MM.1S (cell line): ENCODE data around the gene ZSWIM4.

ENCODE experiments used
- DNase-seq: peaks from one replicate; pipeline ENCODE4 v3.0.0-alpha.2; 2015
- H2AFZ ChIP-seq: fragments of 300-600 bp; sonication (generic); 2 replicates; pipeline ENCODE4 v1.6.0; 2016; ENCODE audit warnings: antibody characterized with exemption, low read length
- H3F3A ChIP-seq: fragments of 300-600 bp; sonication (generic); 2 replicates; pipeline ENCODE4 v1.6.1; 2016; ENCODE audit warnings: mild to moderate bottlenecking, antibody characterized with exemption, low read length, moderate library complexity, mixed read lengths; ENCODE audit not compliant: insufficient read depth
- H3K27ac ChIP-seq: fragments of 300-600 bp; sonication (generic); 2 replicates; pipeline ENCODE4 v1.5.1; 2016; ENCODE audit warnings: mild to moderate bottlenecking, low read length
- H3K27me3 ChIP-seq: fragments of 300-600 bp; sonication (generic); replicated peaks from 2 replicates; pipeline ENCODE4 v1.6.0; 2016; ENCODE audit warnings: low read length; ENCODE audit not compliant: insufficient read depth
- H3K36me3 ChIP-seq: fragments of 300-600 bp; sonication (generic); replicated peaks from 2 replicates; pipeline ENCODE4 v1.6.1; 2016; ENCODE audit warnings: mild to moderate bottlenecking, low read length, mixed read lengths; ENCODE audit not compliant: insufficient read depth
- H3K4me1 ChIP-seq: fragments of 300-600 bp; sonication (generic); 2 replicates; pipeline ENCODE4 v1.6.1; 2016; ENCODE audit warnings: low read length, mixed read lengths
- H3K4me2 ChIP-seq: fragments of 300-600 bp; sonication (generic); 2 replicates; pipeline ENCODE4 v1.6.0; 2016; ENCODE audit warnings: low read depth, low read length
- H3K4me3 ChIP-seq: fragments of 300-600 bp; sonication (generic); 2 replicates; pipeline ENCODE4 v1.5.1; 2016; ENCODE audit warnings: low read length, mixed read lengths
- H3K79me2 ChIP-seq: fragments of 300-600 bp; sonication (generic); 2 replicates; pipeline ENCODE4 v1.6.1; 2016; ENCODE audit warnings: mixed run types, low read length, mixed read lengths
- H3K9ac ChIP-seq: fragments of 300-600 bp; sonication (generic); 2 replicates; pipeline ENCODE4 v1.6.1; 2016; ENCODE audit warnings: low read length, mixed read lengths
- H3K9me2 ChIP-seq: fragments of 300-600 bp; sonication (generic); replicated peaks from 2 replicates; pipeline ENCODE4 v1.6.1; 2016; ENCODE audit warnings: mild to moderate bottlenecking, low read length, mixed read lengths; ENCODE audit not compliant: insufficient read depth
- H3K9me3 ChIP-seq: fragments of 300-600 bp; sonication (generic); replicated peaks from 2 replicates; pipeline ENCODE4 v1.6.1; 2016; ENCODE audit warnings: mild to moderate bottlenecking, low read length, mixed read lengths; ENCODE audit not compliant: insufficient read depth
- H4K20me1 ChIP-seq: fragments of 300-600 bp; sonication (generic); 2 replicates; pipeline ENCODE4 v1.6.1; 2016; ENCODE audit warnings: mild to moderate bottlenecking, low read length, moderate library complexity, mixed read lengths; ENCODE audit not compliant: insufficient read depth
- EZH2 ChIP-seq: fragments of 300-600 bp; sonication (generic); optimal IDR thresholded peaks from 2 replicates; pipeline ENCODE3; 2017; ENCODE audit warnings: low read depth, mild to moderate bottlenecking, antibody characterized with exemption, low read length, mixed read lengths
- EZH2phosphoT487 ChIP-seq: fragments of 300-600 bp; sonication (generic); IDR thresholded peaks from 2 replicates; pipeline ENCODE4 v1.6.1; 2018; ENCODE audit warnings: antibody characterized with exemption, low read length
- TF ChIP-seq, protein P1 (sequence below): fragments of 300-600 bp; sonication (generic); IDR thresholded peaks from 2 replicates; pipeline ENCODE4 v1.5.1; 2016; ENCODE audit warnings: antibody characterized with exemption, low read length, mixed read lengths

Gene ZSWIM4

DNA sequence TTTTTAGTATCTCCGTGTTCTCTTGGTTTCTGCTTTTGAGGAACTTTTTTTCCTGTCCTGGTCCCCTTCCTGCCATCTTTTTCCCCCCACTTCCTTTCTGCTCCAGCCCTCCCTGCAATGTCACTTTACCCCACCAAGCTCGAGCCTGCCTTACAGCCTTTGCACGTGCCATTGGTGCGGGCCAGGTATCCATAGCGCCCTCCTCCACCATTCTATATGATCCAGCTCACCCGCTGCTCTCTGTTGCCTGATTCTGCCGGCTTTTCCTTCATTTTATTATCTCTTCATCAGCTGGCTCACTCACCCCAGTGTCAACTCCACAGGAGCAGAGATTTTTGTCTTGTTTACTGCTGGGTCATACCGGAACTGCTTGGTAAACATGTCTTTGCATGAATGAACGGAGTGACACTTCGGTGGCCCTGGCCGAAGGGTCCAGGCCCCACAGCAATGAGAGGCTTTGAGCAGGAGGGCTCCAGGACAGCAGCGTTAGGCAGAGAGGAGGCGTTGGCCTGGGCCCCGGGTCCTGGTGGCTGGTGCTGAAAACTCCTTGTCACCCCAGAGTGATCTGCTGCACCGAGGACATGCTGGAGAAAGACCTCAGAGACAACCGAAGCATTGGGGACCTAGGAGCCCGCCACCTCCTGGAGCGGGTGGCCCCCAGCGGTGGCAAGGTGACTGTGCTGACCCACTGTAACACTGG, 29.7 kb upstream of the ZSWIM4 start:
- Histone ChIP-seq H3K27me3 (no peaks in the 10 kb centered on the region), H2AFZ (no peak overlapping the region), H3K9me3 (no peaks in the 10 kb centered on the region), H3K27ac (no peak overlapping the region), H3K79me2 (peaks cover 11% of the 10 kb centered on the region), H3K9me2 (no peaks in the 10 kb centered on the region), H3K4me3 (peak overlapping the region; percentile 83), H3K36me3 (no peaks in the 10 kb centered on the region), H3F3A (no peaks in the 10 kb centered on the region), H3K4me2 (peak overlapping the region; percentile 83), H4K20me1 (no peaks in the 10 kb centered on the region), H3K9ac (no peak overlapping the region; the same call in 1 of the 2 replicates), H3K4me1 (0 out of 2 replicates have a peak, but pooled peaks cover 6% of the 10 kb centered on the region)
- no peak for TF ChIP-seq EZH2
- TF ChIP-seq, protein P1, sequence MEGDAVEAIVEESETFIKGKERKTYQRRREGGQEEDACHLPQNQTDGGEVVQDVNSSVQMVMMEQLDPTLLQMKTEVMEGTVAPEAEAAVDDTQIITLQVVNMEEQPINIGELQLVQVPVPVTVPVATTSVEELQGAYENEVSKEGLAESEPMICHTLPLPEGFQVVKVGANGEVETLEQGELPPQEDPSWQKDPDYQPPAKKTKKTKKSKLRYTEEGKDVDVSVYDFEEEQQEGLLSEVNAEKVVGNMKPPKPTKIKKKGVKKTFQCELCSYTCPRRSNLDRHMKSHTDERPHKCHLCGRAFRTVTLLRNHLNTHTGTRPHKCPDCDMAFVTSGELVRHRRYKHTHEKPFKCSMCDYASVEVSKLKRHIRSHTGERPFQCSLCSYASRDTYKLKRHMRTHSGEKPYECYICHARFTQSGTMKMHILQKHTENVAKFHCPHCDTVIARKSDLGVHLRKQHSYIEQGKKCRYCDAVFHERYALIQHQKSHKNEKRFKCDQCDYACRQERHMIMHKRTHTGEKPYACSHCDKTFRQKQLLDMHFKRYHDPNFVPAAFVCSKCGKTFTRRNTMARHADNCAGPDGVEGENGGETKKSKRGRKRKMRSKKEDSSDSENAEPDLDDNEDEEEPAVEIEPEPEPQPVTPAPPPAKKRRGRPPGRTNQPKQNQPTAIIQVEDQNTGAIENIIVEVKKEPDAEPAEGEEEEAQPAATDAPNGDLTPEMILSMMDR, result no peak
- TF ChIP-seq EZH2phosphoT487, result no peak
- no peak for DNase-seq

DNA sequence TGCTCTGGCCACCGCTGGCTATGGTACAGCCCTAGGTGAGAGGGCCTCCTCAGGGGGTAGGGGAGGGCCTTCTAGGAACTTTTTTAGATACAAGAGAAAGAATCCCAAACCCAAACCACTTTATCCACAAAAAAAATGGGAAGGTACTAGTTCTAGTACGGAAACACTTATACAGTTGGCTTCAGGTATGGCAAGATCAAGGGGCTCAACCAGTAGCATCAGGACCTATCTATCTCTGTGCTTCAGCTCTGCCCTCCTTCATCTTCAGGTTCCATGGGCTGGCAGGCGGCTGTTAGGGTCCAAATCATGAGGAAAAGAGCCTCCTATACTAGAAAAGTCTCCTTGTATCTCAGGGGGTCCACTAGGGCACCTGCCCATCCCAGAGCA, 29.2 kb upstream of the ZSWIM4 start:
- Histone ChIP-seq H3K36me3 (no peaks in the 10 kb centered on the region), H2AFZ (no peak overlapping the region), H3F3A (no peaks in the 10 kb centered on the region), H3K79me2 (peaks cover 11% of the 10 kb centered on the region), H3K9ac (no peak overlapping the region), H3K9me2 (no peaks in the 10 kb centered on the region), H3K27ac (no peak overlapping the region), H3K4me1 (0 out of 2 replicates have a peak, but pooled peaks cover 6% of the 10 kb centered on the region), H3K9me3 (no peaks in the 10 kb centered on the region), H3K4me3 (no peak overlapping the region), H4K20me1 (no peaks in the 10 kb centered on the region), H3K27me3 (no peaks in the 10 kb centered on the region), H3K4me2 (no peak overlapping the region)
- no peak for DNase-seq
- TF ChIP-seq EZH2, result no peak

DNA sequence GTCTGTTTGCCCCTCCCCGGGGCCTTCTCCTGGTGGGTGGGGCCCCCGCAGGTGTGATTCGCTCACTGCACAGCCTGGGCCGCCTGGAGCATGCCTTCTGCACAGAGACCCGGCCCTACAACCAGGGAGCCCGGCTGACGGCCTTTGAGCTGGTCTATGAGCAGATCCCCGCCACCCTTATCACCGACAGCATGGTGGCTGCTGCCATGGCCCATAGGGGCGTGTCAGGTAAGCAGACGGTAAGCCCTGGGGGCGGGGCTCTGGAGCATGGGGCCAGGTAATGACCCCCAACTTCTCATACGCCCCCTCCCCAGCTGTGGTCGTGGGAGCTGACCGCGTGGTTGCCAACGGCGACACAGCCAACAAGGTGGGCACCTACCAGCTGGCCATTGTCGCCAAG, 26.7 kb upstream of the ZSWIM4 start:
- Histone ChIP-seq H2AFZ (no peak overlapping the region), H3K27me3 (no peaks in the 10 kb centered on the region), H3K79me2 (peaks cover 11% of the 10 kb centered on the region), H3K36me3 (no peaks in the 10 kb centered on the region), H4K20me1 (no peaks in the 10 kb centered on the region), H3K4me3 (no peak overlapping the region), H3K9me3 (no peaks in the 10 kb centered on the region), H3K4me2 (no peak overlapping the region), H3K9ac (no peak overlapping the region), H3F3A (no peaks in the 10 kb centered on the region), H3K9me2 (no peaks in the 10 kb centered on the region), H3K4me1 (0 out of 2 replicates have a peak, but pooled peaks cover 6% of the 10 kb centered on the region), H3K27ac (no peak overlapping the region)
- TF ChIP-seq EZH2 (no peak), EZH2phosphoT487 (no peak)
- TF ChIP-seq, protein P1, result no peak
- no peak for DNase-seq

DNA sequence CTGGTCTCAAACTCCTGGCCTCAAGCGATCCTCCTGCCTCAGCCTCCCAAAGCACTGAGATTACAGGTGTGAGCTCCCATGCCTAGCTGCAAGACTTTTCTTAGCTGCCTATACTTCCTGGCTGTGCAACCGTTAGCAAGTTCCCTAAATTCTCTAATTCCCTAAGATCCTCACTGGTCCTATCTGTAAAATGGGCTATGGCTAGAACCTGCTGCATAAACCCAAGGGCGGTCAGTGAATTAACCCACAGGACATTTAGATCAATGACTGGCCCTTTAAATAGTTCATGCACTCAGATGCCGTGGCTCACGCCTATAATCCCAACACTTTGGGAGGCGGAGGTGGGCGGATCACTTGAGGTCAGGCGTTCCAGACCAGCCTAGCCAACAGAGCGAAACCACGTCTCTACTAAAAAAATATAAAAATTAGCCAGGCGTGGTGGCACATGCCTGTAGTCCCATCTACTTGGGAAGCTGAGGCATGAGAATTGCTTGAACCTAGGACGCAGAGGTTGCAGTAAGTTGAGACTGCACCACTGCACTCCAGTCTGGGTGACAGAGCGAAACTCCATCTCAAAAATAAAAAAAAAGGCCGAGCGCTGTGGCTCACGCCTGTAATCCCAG, 25.1 kb upstream of the ZSWIM4 start:
- no peak overlapping the region for H3K27ac ChIP-seq

More for the DNA sequence above, 25.1 kb upstream of the ZSWIM4 start:
- H3K36me3 ChIP-seq, result no peaks in the 10 kb centered on the region
- no peak overlapping the region for H3K4me2 ChIP-seq
- H3K4me3 ChIP-seq, result no peak overlapping the region
- H3K27me3 ChIP-seq, result no peaks in the 10 kb centered on the region
- H3K9me2 ChIP-seq, result no peaks in the 10 kb centered on the region
- peaks cover 16% of the 10 kb centered on the region for H3K79me2 ChIP-seq
- H4K20me1 ChIP-seq, result no peaks in the 10 kb centered on the region
- no peaks in the 10 kb centered on the region for H3F3A ChIP-seq
- H3K9ac ChIP-seq, result no peak overlapping the region
- H2AFZ ChIP-seq, result no peak overlapping the region
- H3K9me3 ChIP-seq, result no peaks in the 10 kb centered on the region
- 0 out of 2 replicates have a peak, but pooled peaks cover 5% of the 10 kb centered on the region for H3K4me1 ChIP-seq
- DNase-seq, result no peak
- TF ChIP-seq EZH2phosphoT487 (no peak), EZH2 (no peak)
- TF ChIP-seq, protein P1, result no peak
